GM23248 (cell line): ENCODE measurements around the gene AGTR1. TPM values are rescaled to one million over a fixed set of nuclear protein-coding genes. Genes with fewer than 3 reads are reported as not detected.
"Not testable (repeated sequence)": the region's sequence is repeated elsewhere in the genome, so short reads cannot be mapped to it uniquely, and the experiment has no call there.

ENCODE experiments used
- DNase-seq: peaks from one replicate; pipeline ENCODE4 v3.0.0-alpha.2; 2015
- H2AFZ ChIP-seq: fragments of 200-600 bp; sonication (generic); 2 replicates; pipeline ENCODE4 v1.6.1; 2016; ENCODE audit warnings: antibody characterized with exemption
- H3F3A ChIP-seq: fragments of 200-600 bp; sonication (generic); 2 replicates; pipeline ENCODE4 v1.6.1; 2016; ENCODE audit warnings: mild to moderate bottlenecking, antibody characterized with exemption, mixed run types; ENCODE audit not compliant: insufficient read depth
- H3K27ac ChIP-seq: fragments of 200-600 bp; sonication (generic); 2 replicates; pipeline ENCODE4 v1.5.1; 2016; ENCODE audit warnings: mild to moderate bottlenecking
- H3K27me3 ChIP-seq: fragments of 200-600 bp; sonication (generic); replicated peaks from 2 replicates; pipeline ENCODE4 v1.6.1; 2016; ENCODE audit warnings: mild to moderate bottlenecking; ENCODE audit not compliant: insufficient read depth
- H3K36me3 ChIP-seq: fragments of 200-600 bp; sonication (generic); 2 replicates; pipeline ENCODE4 v1.6.1; 2016; ENCODE audit warnings: low read depth, mild to moderate bottlenecking
- H3K4me1 ChIP-seq: fragments of 200-600 bp; sonication (generic); 2 replicates; pipeline ENCODE4 v1.6.1; 2016; ENCODE audit warnings: mild to moderate bottlenecking; ENCODE audit not compliant: insufficient read depth
- H3K4me2 ChIP-seq: fragments of 200-600 bp; sonication (generic); one replicate; pipeline ENCODE4 v1.6.1; 2016; ENCODE audit warnings: mild to moderate bottlenecking; ENCODE audit not compliant: unreplicated experiment
- H3K4me3 ChIP-seq: fragments of 200-600 bp; sonication (generic); 2 replicates; pipeline ENCODE4 v1.5.1; 2016; ENCODE audit warnings: mild to moderate bottlenecking
- H3K79me2 ChIP-seq: fragments of 200-600 bp; sonication (generic); 2 replicates; pipeline ENCODE4 v1.6.1; 2016; ENCODE audit warnings: mild to moderate bottlenecking; ENCODE audit not compliant: insufficient read depth
- H3K9ac ChIP-seq: fragments of 200-600 bp; sonication (generic); 2 replicates; pipeline ENCODE4 v1.6.1; 2016; ENCODE audit warnings: mild to moderate bottlenecking
- H3K9me2 ChIP-seq: fragments of 200-600 bp; sonication (generic); 2 replicates; pipeline ENCODE4 v1.6.1; 2016; ENCODE audit warnings: mixed run types, mild to moderate bottlenecking, moderate library complexity; ENCODE audit not compliant: insufficient read depth
- H3K9me3 ChIP-seq: fragments of 200-600 bp; sonication (generic); one replicate; pipeline ENCODE4 v1.6.1; 2017; ENCODE audit warnings: low read depth
- H4K20me1 ChIP-seq: fragments of 200-600 bp; sonication (generic); 2 replicates; pipeline ENCODE4 v1.6.0; 2016; ENCODE audit not compliant: insufficient read depth
- EZH2 ChIP-seq: fragments of 200-600 bp; sonication (generic); IDR thresholded peaks from 2 replicates; pipeline ENCODE4 v1.6.1; 2018; ENCODE audit warnings: antibody characterized with exemption, mild to moderate bottlenecking; ENCODE audit not compliant: insufficient read depth, poor library complexity, severe bottlenecking
- EZH2phosphoT487 ChIP-seq: fragments of 200-600 bp; sonication (generic); IDR thresholded peaks from 2 replicates; pipeline ENCODE4 v1.6.1; 2018; ENCODE audit warnings: antibody characterized with exemption, moderate library complexity, mild to moderate bottlenecking, low read depth; ENCODE audit not compliant: insufficient read depth
- WGBS, 2 experiments: methylation state at CpG; one replicate each; pipeline ENCODE4 v1.1.6; 2015 to 2017; ENCODE audit warnings: low lambda C conversion rate in 2 of 2, low coverage in 1 of 2; ENCODE audit errors: missing lambda C conversion rate in 2 of 2; 5-methylcytosine and 5-hydroxymethylcytosine counted together
- in situ Hi-C: fragments of 300-500 bp; cut with MboI; formaldehyde crosslinking; loops from 2 replicates; pipeline ENCODE4 v1.15.0; 2020
- polyA plus RNA-seq: library from polyadenylated mRNA; unstranded; fragments of >200 nt; fragmentation: Nextera tagmentation; extraction: Ambion mirVana; gene quantifications from 2 replicates; pipeline ENCODE4 v1.2.1, GENCODE V29; 2016
- total RNA-seq: library from RNA; depleted of rRNA; stranded (reverse); fragments of >200 nt; shearing (Covaris generic); gene quantifications from 2 replicates; pipeline ENCODE4 v1.2.3, GENCODE V29; 2014

AGTR1 gene
- total and polyA plus RNA-seq, 2 experiments from 2014 or later: 4.0 TPM

- Histone ChIP-seq H3K4me2 (no peak overlapping the region), H2AFZ (no peak overlapping the region), H3K27me3 (no peaks in the 10 kb centered on the region), H3K79me2 (no peaks in the 10 kb centered on the region), H3K9me2 (no peaks in the 10 kb centered on the region), H3K4me1 (no peaks in the 10 kb centered on the region), H3K9me3 (no peaks in the 10 kb centered on the region), H3K36me3 (no peaks in the 10 kb centered on the region), H3K9ac (no peak overlapping the region), H3K4me3 (no peak overlapping the region), H3K27ac (no peak overlapping the region), H4K20me1 (no peaks in the 10 kb centered on the region), H3F3A (no peaks in the 10 kb centered on the region)
- TF ChIP-seq EZH2: no peak
- no peak for TF ChIP-seq EZH2phosphoT487
- in situ Hi-C loops: no loop called here
- no peak for DNase-seq
Measured at GRCh38 chr3:148772835-148773234, 75.1 kb downstream of the AGTR1 start.

- Histone ChIP-seq H3K27ac (no peak overlapping the region), H3K79me2 (no peaks in the 10 kb centered on the region), H3K4me2 (no peak overlapping the region), H3K9me2 (no peaks in the 10 kb centered on the region), H4K20me1 (no peaks in the 10 kb centered on the region), H3K9ac (no peak overlapping the region), H3K36me3 (no peaks in the 10 kb centered on the region), H3K9me3 (no peaks in the 10 kb centered on the region), H2AFZ (no peak overlapping the region), H3K27me3 (no peaks in the 10 kb centered on the region), H3K4me1 (no peaks in the 10 kb centered on the region), H3K4me3 (no peak overlapping the region), H3F3A (no peaks in the 10 kb centered on the region)
- TF ChIP-seq EZH2phosphoT487 (no peak), EZH2 (no peak)
- 40 to 42% methylated on average over 2 of the region's 2 CpGs for WGBS, 2 experiments
- in situ Hi-C loops: no loop called here
- no peak for DNase-seq
Measured at GRCh38 chr3:148773805-148774204, 76.1 kb downstream of the AGTR1 start.

GRCh38 chr3:148778926-148779325, 81.2 kb downstream of the AGTR1 start:
- 97% methylated on average over 3 of the region's 3 CpGs for WGBS, 2 experiments

GRCh38 chr3:148785026-148785425, 87.3 kb downstream of the AGTR1 start:
- H3K79me2 ChIP-seq, H4K20me1 ChIP-seq, in situ Hi-C loops, H3K9ac ChIP-seq, DNase-seq, H3F3A ChIP-seq, H3K4me1 ChIP-seq, H3K4me3 ChIP-seq, H3K9me2 ChIP-seq, H3K4me2 ChIP-seq, H3K36me3 ChIP-seq, H3K27ac ChIP-seq, H2AFZ ChIP-seq, H3K9me3 ChIP-seq, H3K27me3 ChIP-seq: not testable (repeated sequence)
- 79 to 89% methylated on average over 6 of the region's 6 CpGs for WGBS, 2 experiments

More at GRCh38 chr3:148778926-148779325, 81.2 kb downstream of the AGTR1 start:
- no peak overlapping the region for H3K9ac ChIP-seq
- in situ Hi-C loops: no loop called here
- no peak overlapping the region for H3K4me3 ChIP-seq
- H3K4me1 ChIP-seq: no peaks in the 10 kb centered on the region
- no peak overlapping the region for H3K4me2 ChIP-seq
- H3K9me3 ChIP-seq: no peaks in the 10 kb centered on the region
- H3K79me2 ChIP-seq: no peaks in the 10 kb centered on the region
- TF ChIP-seq EZH2: no peak
- no peak for TF ChIP-seq EZH2phosphoT487
- no peak for DNase-seq
- no peaks in the 10 kb centered on the region for H3F3A ChIP-seq
- H3K27me3 ChIP-seq: no peaks in the 10 kb centered on the region
- no peak overlapping the region for H3K27ac ChIP-seq
- H4K20me1 ChIP-seq: no peaks in the 10 kb centered on the region
- H3K9me2 ChIP-seq: no peaks in the 10 kb centered on the region
- no peak overlapping the region for H2AFZ ChIP-seq
- H3K36me3 ChIP-seq: no peaks in the 10 kb centered on the region

- DNase-seq, H3K36me3 ChIP-seq, in situ Hi-C loops, H3K4me3 ChIP-seq, H2AFZ ChIP-seq, H3K27ac ChIP-seq, H3K9me2 ChIP-seq, H3K4me2 ChIP-seq, H3K4me1 ChIP-seq, H3K79me2 ChIP-seq, H3F3A ChIP-seq, H3K27me3 ChIP-seq, H3K9ac ChIP-seq, H3K9me3 ChIP-seq, H4K20me1 ChIP-seq: not testable (repeated sequence)
- WGBS, 2 experiments: 78 to 83% methylated on average over 9 of the region's 9 CpGs
Measured at GRCh38 chr3:148786159-148786558, 88.5 kb downstream of the AGTR1 start.
